GM12878 (cell line): ENCODE data around the gene TMPRSS11B. TPM values are rescaled to one million over a fixed set of nuclear protein-coding genes. Genes with fewer than 3 reads are reported as not detected.

Source experiments
- polyA plus RNA-seq, 11 experiments: library from polyadenylated mRNA; depleted of rRNA in 4 of 11; unstranded in 6 of 11; stranded (reverse) in 5 of 11; fragments of >200 nt; fragmentation: Nextera tagmentation in 4 of 11; fragmentation: Illumina TruSeq in 1 of 11; extraction: Ambion mirVana in 4 of 11; extraction: Trizol in 1 of 11; gene quantifications; 1 replicate in 1 of 11; 2 replicates in 10 of 11; pipeline versions ENCODE4 v1.2.1 to v1.2.3, GENCODE V29; 2011 to 2016; ENCODE audit warnings: inconsistent platforms in 2 of 11, missing spikeins in 2 of 11, low read depth in 1 of 11
- total RNA-seq, 4 experiments: library from RNA; depleted of rRNA in 3 of 4; stranded (reverse); fragments of >200 nt in 3 of 4; fragmentation: Illumina TruSeq in 1 of 4; extraction: Trizol in 1 of 4; gene quantifications; 2 replicates each; pipeline versions ENCODE4 v1.2.1 to v1.2.3, GENCODE V29; 2013 to 2021

The TMPRSS11B gene
- total and polyA plus RNA-seq, 10 of the 15 experiments (the other 5 are each of a cell fraction or from before 2014, with no cell fraction given): not detected

Other genes starting within 250 kb of the TMPRSS11B start
- not detected in 2 replicates for gene TMPRSS11F, start 115.8 kb downstream of the TMPRSS11B start, total RNA-seq (2014; rRNA removed)
- gene TMPRSS11F, start 115.8 kb downstream of the TMPRSS11B start, total RNA-seq (2014; rRNA removed; fragmentation: Illumina TruSeq; extraction: Trizol): not detected in 2 replicates
- gene TMPRSS11F, start 115.8 kb downstream of the TMPRSS11B start, total RNA-seq (2021): not detected in 2 replicates
- gene TMPRSS11F, start 115.8 kb downstream of the TMPRSS11B start, polyA plus RNA-seq (2011; rRNA removed): not detected in 2 replicates
- gene TMPRSS11F, start 115.8 kb downstream of the TMPRSS11B start, polyA plus RNA-seq (2014; fragmentation: Illumina TruSeq; extraction: Trizol): not detected in 2 replicates
- not detected for gene TMPRSS11F, start 115.8 kb downstream of the TMPRSS11B start, polyA plus RNA-seq (2014; fragmentation: Nextera tagmentation; extraction: Ambion mirVana)
- not detected in 2 replicates for gene TMPRSS11F, start 115.8 kb downstream of the TMPRSS11B start, polyA plus RNA-seq (2014; rRNA removed)
- not detected for gene TMPRSS11F, start 115.8 kb downstream of the TMPRSS11B start, polyA plus RNA-seq (2016; fragmentation: Nextera tagmentation; extraction: Ambion mirVana)
- 46.0 and 57.5 TPM in 2 replicates for gene YTHDC1, start 104.4 kb upstream of the TMPRSS11B start, total RNA-seq (2014; rRNA removed)
- 65.1 and 66.7 TPM in 2 replicates for gene YTHDC1, start 104.4 kb upstream of the TMPRSS11B start, total RNA-seq (2014; rRNA removed; fragmentation: Illumina TruSeq; extraction: Trizol)
- gene YTHDC1, start 104.4 kb upstream of the TMPRSS11B start, total RNA-seq (2021): 47.4 and 65.6 TPM in 2 replicates
- 75.3 and 95.4 TPM in 2 replicates for gene YTHDC1, start 104.4 kb upstream of the TMPRSS11B start, polyA plus RNA-seq (2011; rRNA removed)
- gene YTHDC1, start 104.4 kb upstream of the TMPRSS11B start, polyA plus RNA-seq (2014; fragmentation: Illumina TruSeq; extraction: Trizol): 83.2 and 101 TPM in 2 replicates
- 10 to 100 TPM; 18.7 to 22.7 TPM for gene YTHDC1, start 104.4 kb upstream of the TMPRSS11B start, polyA plus RNA-seq (2014; fragmentation: Nextera tagmentation; extraction: Ambion mirVana)
- gene YTHDC1, start 104.4 kb upstream of the TMPRSS11B start, polyA plus RNA-seq (2014; rRNA removed): 47.2 and 48.9 TPM in 2 replicates
- gene YTHDC1, start 104.4 kb upstream of the TMPRSS11B start, polyA plus RNA-seq (2016; fragmentation: Nextera tagmentation; extraction: Ambion mirVana): 10 to 100 TPM; 25.6 to 28.3 TPM
- gene TMPRSS11E, start 201.8 kb upstream of the TMPRSS11B start, total RNA-seq (2014; rRNA removed): not detected in 2 replicates
- gene TMPRSS11E, start 201.8 kb upstream of the TMPRSS11B start, total RNA-seq (2014; rRNA removed; fragmentation: Illumina TruSeq; extraction: Trizol): not detected in 2 replicates
- not detected in 2 replicates for gene TMPRSS11E, start 201.8 kb upstream of the TMPRSS11B start, total RNA-seq (2021)
- gene TMPRSS11E, start 201.8 kb upstream of the TMPRSS11B start, polyA plus RNA-seq (2011; rRNA removed): not detected in 2 replicates
- gene TMPRSS11E, start 201.8 kb upstream of the TMPRSS11B start, polyA plus RNA-seq (2014; fragmentation: Illumina TruSeq; extraction: Trizol): not detected in 2 replicates
- gene TMPRSS11E, start 201.8 kb upstream of the TMPRSS11B start, polyA plus RNA-seq (2014; fragmentation: Nextera tagmentation; extraction: Ambion mirVana): not detected
- gene TMPRSS11E, start 201.8 kb upstream of the TMPRSS11B start, polyA plus RNA-seq (2014; rRNA removed): not detected in 2 replicates
- gene TMPRSS11E, start 201.8 kb upstream of the TMPRSS11B start, polyA plus RNA-seq (2016; fragmentation: Nextera tagmentation; extraction: Ambion mirVana): not detected